8988T (cell line): ENCODE measurements around the gene HTD2.
"Not testable (repeated sequence)": the region's sequence is repeated elsewhere in the genome, so short reads cannot be mapped to it uniquely, and the experiment has no call there.

Experiments
- DNase-seq: peaks from one replicate; pipeline ENCODE4 v3.0.0; 2011

HTD2 gene

GRCh38 chr3:58305882-58306711 is at the start of gene HTD2, which contains the start of gene RPP14:
HTD2 (plus strand) TSS chr3:58306520; CDS start chr3:58317614, 11,094 bp downstream.
RPP14 (plus strand) TSS chr3:58306245; CDS start chr3:58310330, 4,085 bp downstream.
- DNase-seq: peak; percentile 82

DNA sequence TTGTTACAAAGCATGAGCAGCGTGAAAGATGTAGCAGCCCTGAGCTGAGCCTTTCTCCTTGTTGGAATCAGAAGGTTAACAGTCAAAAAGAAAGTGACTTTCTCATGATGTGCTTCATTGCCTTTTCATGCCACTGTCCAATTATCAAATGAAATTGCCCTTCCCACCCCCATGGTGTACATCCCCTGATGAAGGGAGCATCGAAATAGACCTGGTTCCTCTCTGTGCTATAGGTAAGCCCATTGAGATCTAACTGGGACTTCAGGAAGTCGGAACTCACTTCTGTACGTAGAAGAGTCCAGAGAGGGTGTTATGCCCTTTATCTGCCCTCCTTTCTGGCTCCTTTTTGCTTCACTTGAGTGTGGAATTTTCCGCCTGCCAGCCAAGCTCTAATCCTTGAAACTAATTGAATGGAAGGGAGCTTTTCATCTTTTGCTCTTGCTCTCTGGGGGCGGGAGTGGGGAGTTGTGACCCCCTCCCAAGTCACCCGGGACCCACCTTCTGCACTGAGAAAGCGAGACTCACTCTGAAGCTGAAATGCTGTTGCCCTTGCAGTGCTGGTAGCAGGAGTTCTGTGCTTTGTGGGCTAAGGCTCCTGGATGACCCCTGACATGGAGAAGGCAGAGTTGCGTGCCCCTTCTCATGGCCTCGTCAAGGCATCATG is 47.8 kb upstream of the HTD2 start:
- DNase-seq: no peak

DNA sequence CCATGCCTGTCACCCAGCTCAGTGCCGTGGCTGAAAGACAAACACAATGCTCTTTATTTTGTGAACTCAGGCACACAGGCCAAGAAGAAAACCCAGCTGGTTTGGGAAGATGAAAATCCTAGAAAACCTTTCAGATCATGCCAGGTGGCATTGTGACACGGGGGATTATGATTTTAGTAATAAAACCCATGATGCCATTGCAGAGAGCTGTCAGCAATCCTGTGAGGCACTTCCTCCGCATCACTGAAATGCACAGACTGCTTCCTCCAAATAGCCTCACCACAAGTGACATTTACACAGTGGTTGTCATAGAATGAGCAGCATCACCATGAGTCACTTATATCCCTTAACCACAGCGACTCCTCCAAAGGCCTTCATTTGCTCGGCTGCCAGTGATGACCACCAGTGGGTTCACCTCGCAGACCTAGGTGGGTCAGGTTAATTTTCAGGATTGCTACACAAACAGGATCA is 46.0 kb upstream of the HTD2 start:
- no peak for DNase-seq

DNA sequence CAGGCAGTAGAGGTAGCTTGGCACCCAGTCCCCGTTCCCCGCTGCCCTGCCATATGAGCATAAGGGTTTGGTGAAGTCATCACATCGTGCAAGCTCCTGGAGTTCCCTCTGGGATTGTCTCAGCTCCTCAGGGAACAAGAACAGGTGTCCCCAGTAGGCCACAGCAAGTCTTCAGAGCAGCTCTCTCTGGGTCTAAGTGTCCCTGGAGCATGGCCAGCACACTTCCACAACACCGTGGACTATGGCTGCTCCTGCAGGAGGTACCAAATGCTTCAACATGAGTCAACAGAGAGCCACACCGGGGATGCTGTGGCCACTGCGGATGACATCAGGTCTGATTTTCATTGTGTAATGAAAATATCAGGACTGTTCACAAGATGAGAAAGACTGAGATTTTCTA is 45.6 kb upstream of the HTD2 start:
- DNase-seq: no peak

- no peak for DNase-seq
Observed at GRCh38 chr3:58261954-58262666, 44.2 kb upstream of the HTD2 start.

- DNase-seq: no peak
Observed at GRCh38 chr3:58266577-58266976, 39.7 kb upstream of the HTD2 start.

GRCh38 chr3:58267543-58267942 is 38.8 kb upstream of the HTD2 start:
- not testable (repeated sequence) for DNase-seq

GRCh38 chr3:58269356-58269755 is 37.0 kb upstream of the HTD2 start:
- DNase-seq: no peak

DNA sequence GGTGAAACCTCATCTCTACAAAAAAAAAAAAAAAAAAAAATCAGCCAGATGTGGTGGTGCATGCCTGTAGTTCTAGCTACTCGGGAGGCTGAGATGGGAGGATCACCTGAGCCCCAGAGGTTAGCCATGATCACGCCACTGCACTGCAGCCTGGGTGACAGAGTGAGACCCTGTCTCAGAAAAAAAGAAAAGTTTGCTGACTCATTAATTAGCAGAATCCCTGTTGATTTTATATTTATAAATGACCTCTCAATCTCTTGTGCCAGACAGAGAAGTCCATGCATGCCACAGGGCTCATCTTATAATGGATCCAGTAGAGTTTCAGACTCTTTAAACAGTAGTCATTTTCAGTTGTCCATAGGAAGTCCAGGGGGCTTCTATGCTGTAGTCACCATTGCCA is 35.8 kb upstream of the HTD2 start:
- DNase-seq: no peak

GRCh38 chr3:58271901-58272501 is 34.3 kb upstream of the HTD2 start:
- DNase-seq: peak; percentile 66

DNA sequence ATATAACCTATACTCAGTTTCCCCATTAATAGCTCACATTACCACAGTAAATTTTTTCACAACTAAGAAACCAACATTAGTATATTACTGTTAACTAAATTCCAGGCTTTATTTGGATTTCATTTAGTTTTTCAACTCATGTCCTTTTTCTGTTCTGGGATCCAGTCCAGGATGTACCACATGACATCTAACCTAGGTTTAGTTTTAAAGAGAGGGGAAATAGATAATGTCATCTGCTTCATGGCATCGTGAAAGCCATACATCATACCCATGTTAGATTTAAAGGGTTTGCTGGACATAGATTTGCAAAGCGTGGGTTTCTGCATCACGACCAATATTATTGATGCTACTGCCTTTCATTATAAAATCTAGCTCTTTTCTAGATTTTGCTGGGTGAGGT is 33.4 kb upstream of the HTD2 start:
- no peak for DNase-seq

DNA sequence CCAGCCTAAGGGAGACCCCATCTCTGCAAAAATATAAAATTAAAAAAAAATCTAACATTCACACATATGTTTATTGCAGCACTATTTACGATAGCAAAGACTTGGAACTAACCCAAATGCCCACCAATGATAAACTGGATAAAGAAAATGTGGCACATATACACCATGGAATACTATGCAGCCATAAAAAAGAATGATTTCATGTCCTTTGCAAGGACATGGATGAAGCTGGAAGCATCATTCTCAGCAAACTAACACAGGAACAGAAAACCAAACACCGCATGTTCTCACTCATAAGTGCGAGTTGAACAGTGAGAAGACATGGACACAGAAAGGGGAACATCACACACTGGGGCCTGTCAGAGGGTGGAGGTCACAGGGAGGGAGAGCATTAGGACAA is 33.0 kb upstream of the HTD2 start:
- not testable (repeated sequence) for DNase-seq

GRCh38 chr3:58274027-58274614 is 32.2 kb upstream of the HTD2 start:
- DNase-seq: no peak

DNA sequence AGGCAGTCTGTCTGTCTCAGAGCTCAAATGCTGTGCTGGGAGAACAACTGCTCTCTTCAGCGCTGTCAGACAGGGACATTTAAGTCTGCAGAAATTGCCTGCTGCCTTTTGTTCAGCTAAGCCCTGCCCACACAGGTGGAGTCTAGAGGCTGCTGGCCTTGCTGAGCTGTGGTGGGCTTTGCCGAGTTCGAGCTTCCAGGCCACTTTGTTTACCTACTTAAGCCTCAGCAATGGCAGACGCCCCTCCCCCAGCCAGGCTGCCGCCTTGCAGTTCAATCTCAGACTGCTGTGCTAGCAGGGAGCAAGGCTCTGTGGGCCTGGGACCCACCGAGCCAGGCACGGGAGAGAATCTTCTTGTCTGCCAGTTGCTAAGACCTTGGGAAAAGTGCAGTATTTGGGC is 25.3 kb upstream of the HTD2 start:
- DNase-seq: no peak

DNA sequence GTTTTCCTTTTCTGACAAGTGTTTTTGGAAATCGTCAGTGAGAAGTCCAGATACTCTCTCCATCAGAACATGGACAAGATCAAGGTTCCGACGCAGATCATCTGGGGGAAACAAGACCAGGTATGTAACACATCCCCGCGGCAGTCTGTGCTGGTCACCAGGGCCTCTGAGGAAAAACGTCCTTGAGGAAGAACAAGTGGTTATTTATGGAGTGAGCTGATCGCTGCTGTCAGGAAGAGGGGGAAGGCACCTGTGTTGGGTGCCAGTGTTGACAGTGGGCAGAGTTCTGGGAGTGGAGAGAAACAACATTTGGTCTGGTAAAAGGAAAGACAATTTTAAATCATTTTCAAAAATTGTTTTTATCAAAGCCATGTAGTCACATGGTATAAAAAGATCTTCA is 21.0 kb upstream of the HTD2 start:
- no peak for DNase-seq

DNA sequence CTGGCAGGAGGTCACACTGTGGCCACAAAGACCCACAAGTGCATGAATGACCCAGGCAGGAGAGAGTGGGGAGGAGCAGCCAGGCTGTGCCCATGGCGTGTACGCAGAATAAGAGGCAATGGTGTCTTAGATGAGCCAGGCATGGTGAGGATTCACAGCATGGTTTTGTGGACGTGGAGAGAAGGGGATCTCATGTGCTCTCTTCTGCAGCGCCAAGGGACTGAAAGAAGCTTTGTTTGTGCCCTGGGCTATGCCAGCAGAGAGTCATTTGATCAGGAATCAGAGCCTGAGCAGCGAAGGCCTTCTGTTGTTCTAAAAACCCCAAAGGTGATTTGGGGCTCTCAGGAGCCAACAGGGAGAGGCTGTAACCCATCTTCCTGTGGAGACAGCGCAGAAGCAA is 19.0 kb upstream of the HTD2 start:
- no peak for DNase-seq

DNA sequence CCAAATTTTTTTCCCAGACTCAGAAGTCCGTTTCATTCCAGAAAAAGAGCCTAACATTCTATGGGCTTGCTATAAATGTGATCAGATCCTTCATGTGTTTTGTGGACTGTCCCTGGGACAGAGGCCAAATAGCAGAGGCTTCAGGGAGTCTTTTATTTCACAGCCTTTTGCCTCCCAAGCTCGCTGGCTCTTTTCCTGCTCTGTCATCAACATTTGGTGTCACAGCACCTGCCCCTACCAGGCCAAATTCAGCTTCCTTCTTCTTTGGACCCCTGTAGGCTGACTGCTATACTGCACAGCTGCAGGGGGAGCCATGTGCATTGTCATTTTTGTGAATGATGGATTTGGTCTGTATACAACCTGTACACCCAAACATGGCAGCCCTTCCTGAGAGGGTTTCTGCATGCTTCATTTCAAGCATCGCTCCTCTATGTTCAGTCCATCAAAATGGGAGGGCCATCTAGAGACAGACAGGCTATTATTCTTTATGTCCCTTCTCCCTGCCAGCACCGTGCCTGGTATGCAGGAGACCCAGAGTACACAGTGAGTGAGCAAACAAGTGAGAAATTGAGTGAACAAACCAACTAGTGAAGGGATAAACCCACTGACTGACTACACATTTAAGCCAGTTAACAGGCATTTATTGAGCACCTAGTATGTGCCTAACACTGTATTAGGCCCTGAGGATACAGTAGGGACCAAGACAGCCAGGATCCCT is 18.1 kb upstream of the HTD2 start:
- no peak for DNase-seq

DNA sequence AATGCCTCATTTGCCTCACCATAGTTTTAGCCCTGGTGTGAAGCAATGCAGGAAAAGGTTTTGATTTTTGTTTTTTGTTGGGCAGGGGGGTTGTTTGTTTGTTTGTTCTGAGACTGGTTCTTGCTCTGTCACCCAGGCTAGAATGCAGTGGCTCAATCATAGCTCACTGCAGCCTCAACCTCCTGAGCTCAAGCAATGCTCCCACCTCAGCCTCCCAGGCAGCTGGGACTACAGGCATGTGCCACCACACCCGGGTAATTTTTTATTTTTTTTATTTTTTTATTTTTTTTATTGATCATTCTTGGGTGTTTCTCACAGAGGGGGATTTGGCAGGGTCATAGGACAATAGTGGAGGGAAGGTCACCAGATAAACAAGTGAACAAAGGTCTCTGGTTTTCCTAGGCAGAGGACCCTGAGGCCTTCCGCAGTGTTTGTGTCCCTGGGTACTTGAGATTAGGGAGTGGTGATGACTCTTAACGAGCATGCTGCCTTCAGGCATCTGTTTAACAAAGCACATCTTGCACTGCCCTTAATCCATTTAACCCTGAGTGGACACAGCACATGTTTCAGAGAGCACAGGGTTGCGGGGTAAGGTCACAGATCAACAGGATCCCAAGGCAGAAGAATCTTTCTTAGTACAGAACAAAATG is 17.2 kb upstream of the HTD2 start:
- DNase-seq: not testable (repeated sequence)

DNA sequence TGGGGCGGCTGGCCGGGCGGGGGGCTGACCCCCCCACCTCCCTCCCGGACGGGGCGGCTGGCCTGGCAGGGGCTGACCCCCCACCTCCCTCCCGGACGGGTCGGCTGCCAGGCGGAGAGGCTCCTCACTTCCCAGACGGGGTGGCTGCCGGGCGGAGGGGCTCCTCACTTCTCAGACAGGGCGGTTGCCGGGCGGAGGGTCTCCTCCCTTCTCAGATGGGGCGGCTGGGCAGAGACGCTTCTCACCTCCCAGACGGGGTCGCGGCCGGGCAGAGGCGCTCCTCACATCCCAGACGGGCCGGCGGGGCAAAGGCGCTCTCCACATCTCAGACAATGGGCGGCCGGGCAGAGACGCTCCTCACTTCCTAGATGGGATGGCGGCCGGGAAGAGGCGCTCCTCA is 15.9 kb upstream of the HTD2 start:
- not testable (repeated sequence) for DNase-seq

DNA sequence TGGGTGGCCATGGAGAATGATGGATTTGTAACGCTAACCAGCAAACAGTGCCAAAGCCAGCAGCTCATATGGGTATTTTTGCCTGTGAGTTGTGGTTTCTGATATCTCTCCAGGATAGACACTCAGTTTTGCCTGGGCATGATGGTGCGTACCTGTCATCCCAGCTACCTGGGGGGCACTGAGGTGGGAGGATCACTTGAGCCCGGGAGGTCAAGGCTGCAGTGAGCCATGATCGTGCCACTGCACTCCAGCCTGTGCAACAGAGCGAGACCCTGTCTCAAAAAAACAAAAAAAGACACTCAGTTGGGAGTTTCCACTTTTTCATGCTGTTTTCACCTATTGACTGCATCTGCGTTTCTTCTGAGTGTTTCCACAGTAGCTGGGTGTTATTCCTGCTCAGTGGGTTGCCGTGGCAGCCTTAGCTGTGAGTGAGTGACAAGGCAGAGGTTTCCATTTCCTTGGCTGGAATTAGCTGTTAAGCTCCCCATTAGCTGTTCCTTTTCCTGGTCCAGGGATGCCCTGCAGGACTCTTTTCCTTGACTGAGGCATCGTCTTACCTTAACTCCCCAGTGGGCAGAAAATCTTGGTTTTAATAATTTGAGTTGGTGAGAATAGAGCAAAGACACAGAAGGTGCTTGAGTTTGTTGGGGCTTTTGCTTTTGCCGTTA is 14.5 kb upstream of the HTD2 start:
- no peak for DNase-seq

DNA sequence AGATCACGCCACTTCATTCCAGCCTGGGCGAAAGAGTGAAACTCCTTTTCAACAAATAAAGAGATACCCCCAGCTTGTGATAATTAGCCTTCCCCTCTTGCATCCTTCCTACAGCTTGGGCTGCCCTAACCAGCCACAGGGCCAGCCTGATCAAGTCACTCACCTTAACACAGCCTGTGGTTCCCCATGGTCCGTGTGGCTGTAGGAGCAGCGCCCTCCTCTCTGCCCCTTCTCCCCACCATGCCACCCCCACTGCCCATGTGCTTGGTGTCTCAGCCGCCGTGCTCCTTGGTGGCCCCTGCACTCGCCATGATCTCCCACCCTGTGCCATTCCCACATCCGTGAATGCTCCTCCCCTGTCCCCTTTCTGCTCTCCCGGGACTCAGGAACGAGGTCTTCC is 13.5 kb upstream of the HTD2 start:
- DNase-seq: no peak
